Transverse colon (tissue), 4 donors: ENCODE results near the gene MRPL10.

ENCODE experiments used
- CTCF ChIP-seq, 5 experiments: fragments of 200-600 bp in 3 of 5; fragments of 450-650 bp in 2 of 5; sonication (generic) in 3 of 5; IDR thresholded peaks; 1 replicate in 2 of 5; 2 replicates in 3 of 5; pipeline ENCODE4 v1.5.1; 2016 to 2017; ENCODE audit warnings: antibody characterized with exemption in 5 of 5, inconsistent platforms in 3 of 5, mild to moderate bottlenecking in 2 of 5, moderate library complexity in 1 of 5
- POLR2AphosphoS5 ChIP-seq, 3 donors: sonication (generic); formaldehyde crosslinking; IDR thresholded peaks; one replicate each; pipeline ENCODE4 v1.6.1; 2016; ENCODE audit warnings: antibody characterized with exemption in 3 of 3

DNA sequence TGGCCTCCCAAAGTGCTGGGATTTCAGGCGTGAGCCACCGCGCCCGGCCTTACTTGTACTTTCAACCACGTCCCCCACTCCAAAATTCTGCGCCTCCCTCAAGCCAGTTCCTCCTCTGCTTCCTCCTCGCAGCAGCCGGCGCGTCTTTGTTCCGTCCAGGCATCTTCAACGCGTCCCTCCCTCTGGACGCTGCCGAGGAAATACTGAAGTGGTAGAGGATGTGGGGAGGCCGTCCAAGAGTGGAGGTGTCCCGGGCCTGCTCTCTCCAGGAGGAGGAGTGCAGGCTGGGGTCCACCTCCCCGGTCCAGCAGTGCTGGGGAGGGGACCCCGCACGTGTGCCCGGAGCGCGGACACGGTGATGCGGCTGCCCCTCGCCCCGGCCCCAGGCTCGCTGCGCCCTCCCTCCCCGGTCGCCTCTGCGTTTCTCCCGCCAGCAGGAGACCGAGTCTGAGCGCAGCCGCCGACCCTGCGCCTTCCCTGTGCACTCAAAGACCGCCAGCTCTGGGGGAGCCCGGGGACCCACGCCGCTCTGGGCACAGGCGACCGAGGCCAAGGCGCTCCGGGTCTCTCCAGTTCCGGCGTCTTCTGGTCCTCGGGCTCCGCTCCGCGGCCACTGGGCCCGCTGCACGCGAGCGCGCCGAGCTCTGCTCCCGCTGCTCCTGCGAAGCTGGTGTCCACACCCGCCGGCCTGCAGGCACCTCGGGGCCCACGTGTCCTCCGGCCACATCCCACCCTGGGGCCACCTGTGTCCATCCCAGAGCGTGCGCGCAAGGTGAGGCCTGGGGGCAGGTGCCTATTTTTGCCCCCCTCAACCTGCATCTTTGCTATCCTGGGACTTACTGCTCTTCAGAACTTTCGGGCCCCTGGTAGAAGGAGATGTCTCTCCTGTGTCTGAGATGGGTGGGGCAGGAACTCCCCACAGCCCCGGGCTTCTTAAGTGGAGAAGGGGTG is 41.5 kb downstream of the MRPL10 start:
- peak in 4 of 5 experiments; percentile 36 to 45 (median 38) for TF ChIP-seq CTCF (IDR thresholded peaks at IDR 0.05)
- TF ChIP-seq POLR2AphosphoS5 (IDR thresholded peaks at IDR 0.05) = no peak
